IPS-NIHi7 (cell line): ENCODE results near the gene HIVEP3.
A peak's percentile ranks its signal among the peaks of the same experiment; 100 is the strongest.

Source experiments
- DNase-seq: peaks from one replicate; pipeline ENCODE4 v3.0.0; 2012; ENCODE audit warnings: mixed read lengths; ENCODE audit errors: extremely low spot score

The HIVEP3 gene

DNA sequence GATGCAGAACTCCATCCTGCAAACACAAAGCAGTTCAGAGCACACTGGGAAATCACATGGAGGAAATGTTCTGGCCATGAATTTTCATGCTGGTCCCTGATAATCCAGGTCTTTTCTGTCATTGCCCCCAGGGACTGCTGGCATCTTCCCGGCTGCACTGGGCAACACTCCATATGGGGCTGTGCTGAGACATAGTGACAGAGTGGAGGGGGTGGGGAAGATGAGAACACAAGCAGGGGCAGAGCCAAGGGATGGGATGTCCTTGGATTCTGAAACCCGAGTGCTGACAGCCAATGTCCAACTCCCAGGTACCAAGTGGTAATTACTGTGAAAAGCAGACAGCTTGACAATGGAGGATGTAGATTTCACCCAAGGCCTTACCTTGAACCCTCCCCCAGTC lies 185.7 kb downstream of the HIVEP3 start:
- no peak for DNase-seq

- no peak for DNase-seq
Measured at GRCh38 chr1:41731516-41732030, 187.1 kb downstream of the HIVEP3 start.

DNA sequence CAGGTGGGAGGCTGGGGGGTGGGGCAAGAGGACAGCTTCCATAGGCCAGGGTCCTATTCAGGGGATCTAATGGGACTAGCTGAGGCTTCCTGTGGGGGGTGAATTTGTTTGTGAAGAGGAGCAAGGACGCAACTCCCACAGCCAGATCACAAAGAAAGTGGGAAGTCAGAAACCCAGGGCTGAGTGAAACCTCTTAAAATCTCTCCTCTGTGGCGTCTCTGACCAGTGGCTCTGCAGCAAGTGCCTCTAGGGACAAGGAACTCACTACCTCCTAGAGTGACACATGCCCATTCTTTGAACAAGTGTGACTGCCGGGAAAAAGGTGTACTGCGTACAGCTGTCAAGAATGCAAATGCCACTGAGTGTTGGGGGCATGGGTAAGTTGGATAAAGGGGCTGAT lies 187.9 kb downstream of the HIVEP3 start:
- no peak for DNase-seq

GRCh38 chr1:41728403-41729202 lies 190.1 kb downstream of the HIVEP3 start:
- no peak for DNase-seq

DNA sequence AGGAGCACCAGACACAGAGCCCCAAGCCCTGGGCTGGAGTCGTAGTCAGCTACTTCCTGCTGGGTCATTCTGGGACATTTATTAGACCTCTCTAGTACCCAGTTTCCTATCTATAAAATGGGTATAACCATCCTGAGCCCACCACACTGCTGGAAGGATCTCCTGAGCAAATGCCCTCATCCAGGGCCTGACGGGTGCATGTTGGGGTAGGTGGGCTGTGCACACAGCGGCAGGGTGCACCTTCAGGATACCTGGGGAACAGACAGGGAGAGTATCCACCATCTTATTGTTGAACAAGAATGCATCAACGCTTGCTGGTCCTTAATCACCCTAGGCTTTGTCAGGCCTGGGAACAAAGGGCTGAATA lies 191.0 kb downstream of the HIVEP3 start:
- DNase-seq, result no peak

GRCh38 chr1:41726899-41727748 lies 191.6 kb downstream of the HIVEP3 start:
- DNase-seq, result peak; percentile 35

DNA sequence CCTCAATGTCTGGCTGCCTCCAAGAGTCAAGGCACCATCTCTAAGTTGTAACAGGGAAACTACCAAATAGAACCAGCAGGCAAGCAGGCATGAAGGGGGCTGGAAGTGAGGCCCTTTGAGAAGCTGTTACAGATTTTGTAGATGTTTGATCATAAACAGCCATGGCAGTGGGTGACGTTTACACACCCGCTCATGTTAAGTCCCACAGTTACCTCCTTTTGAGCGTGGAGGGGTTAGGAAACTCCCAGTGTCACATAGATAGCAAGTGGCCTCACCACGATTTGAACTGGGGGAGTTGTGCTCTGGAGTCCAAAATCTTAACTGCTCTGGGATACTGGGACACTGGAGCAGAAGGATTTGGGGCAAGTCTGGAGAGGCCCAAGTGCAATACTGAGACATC lies 192.4 kb downstream of the HIVEP3 start:
- DNase-seq, result no peak

GRCh38 chr1:41724926-41725325 lies 193.8 kb downstream of the HIVEP3 start:
- no peak for DNase-seq

DNA sequence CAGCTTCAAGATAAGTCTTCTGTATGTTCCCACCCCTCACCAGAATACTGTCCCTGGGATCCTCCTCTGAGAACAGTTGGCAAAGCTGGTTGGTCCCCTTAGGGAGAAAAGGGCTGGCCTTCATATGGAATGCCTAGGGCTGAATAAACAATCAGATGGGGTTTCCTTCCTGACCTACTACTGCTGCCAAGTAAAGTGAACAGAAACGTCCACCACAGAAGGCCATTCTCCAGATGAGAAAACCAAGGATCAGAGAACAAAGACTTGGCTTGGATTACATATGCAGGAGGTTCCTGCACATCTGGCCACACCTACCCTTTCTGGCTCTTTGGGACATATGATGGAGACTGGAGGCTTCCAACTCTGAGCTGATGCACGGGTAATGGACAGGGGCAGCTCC lies 194.5 kb downstream of the HIVEP3 start:
- DNase-seq, result no peak

DNA sequence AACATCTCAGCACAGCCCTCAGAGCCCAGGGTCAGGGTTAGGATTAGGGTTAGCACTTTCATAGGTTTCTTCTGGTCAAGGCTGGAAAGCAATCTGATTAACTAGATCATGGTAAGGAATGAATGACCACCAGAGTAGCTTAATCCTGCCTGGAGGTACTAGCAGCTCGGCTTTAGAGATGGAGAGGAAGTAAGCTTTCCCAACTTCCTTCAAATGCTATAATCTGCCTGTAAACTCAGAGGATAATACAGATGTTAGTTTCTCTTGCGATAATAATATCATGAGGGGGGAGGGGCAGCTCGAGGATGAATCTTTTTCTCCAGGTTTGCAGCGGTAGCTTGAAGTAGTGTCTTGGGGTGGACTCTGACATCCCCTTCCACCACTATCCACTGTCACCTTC lies 194.9 kb downstream of the HIVEP3 start:
- DNase-seq, result no peak

- DNase-seq, result no peak
Measured at GRCh38 chr1:41722184-41722583, 196.5 kb downstream of the HIVEP3 start.

- no peak for DNase-seq
Measured at GRCh38 chr1:41720861-41721410, 197.8 kb downstream of the HIVEP3 start.

- no peak for DNase-seq
Measured at GRCh38 chr1:41719590-41719989, 199.1 kb downstream of the HIVEP3 start.

GRCh38 chr1:41719128-41719527 lies 199.6 kb downstream of the HIVEP3 start:
- no peak for DNase-seq

DNA sequence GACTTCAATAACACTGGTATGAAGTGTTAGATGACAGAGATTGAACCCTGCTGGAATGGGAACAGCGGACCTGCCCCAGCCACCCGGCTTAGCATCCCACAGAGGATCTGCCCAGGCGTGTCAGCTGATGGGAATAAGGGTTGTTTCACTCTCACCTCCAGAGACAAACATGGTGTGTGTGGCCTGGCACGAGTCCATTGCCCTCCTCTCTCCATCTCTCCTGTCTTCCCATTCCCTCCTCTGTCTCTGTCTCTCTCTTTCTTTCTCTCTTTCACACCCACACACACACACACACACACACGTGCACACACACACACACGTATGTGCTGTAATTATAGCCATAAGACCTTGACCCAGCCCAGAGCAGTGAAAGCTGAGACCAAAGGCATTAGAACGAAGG lies 200.2 kb downstream of the HIVEP3 start:
- no peak for DNase-seq

GRCh38 chr1:41716188-41717130 lies 202.3 kb downstream of the HIVEP3 start:
- DNase-seq, result no peak

GRCh38 chr1:41715441-41716095 lies 203.2 kb downstream of the HIVEP3 start:
- no peak for DNase-seq

GRCh38 chr1:41714638-41715389 lies 203.9 kb downstream of the HIVEP3 start:
- no peak for DNase-seq

- no peak for DNase-seq
Measured at GRCh38 chr1:41713557-41714327, 205.0 kb downstream of the HIVEP3 start.
